HG03139 (cell line): ENCODE measurements around the gene KSR2.
"Not testable (repeated sequence)": the region's sequence is repeated elsewhere in the genome, so short reads cannot be mapped to it uniquely, and the experiment has no call there.

Source experiments
- ATAC-seq: cut with Tn5 transposase; IDR thresholded peaks from one replicate; pipeline ENCODE4 v1.9.1; 2021; ENCODE audit not compliant: unreplicated experiment

Gene KSR2

GRCh38 chr12:117829108-117829507, 139.7 kb downstream of the KSR2 start:
- ATAC-seq, result no peak

GRCh38 chr12:117827660-117828059, 141.1 kb downstream of the KSR2 start:
- ATAC-seq, result no peak

- ATAC-seq, result no peak
These were observed 143.0 kb downstream of the KSR2 start for GRCh38 chr12:117825827-117826226.

GRCh38 chr12:117821480-117822175, 147.2 kb downstream of the KSR2 start:
- no peak for ATAC-seq

- no peak for ATAC-seq
These were observed 148.4 kb downstream of the KSR2 start for GRCh38 chr12:117820216-117820907.

GRCh38 chr12:117819160-117819559, 149.6 kb downstream of the KSR2 start:
- ATAC-seq, result no peak

GRCh38 chr12:117818400-117818799, 150.4 kb downstream of the KSR2 start:
- no peak for ATAC-seq

- ATAC-seq, result no peak
These were observed 159.3 kb downstream of the KSR2 start for GRCh38 chr12:117809509-117809908.

GRCh38 chr12:117807946-117808345, 160.8 kb downstream of the KSR2 start:
- no peak for ATAC-seq

- ATAC-seq, result no peak
These were observed 161.4 kb downstream of the KSR2 start for GRCh38 chr12:117807355-117807754.

GRCh38 chr12:117805865-117806264, 162.9 kb downstream of the KSR2 start:
- ATAC-seq, result no peak

- no peak for ATAC-seq
These were observed 165.8 kb downstream of the KSR2 start for GRCh38 chr12:117803001-117803400.

GRCh38 chr12:117800711-117801110, 168.1 kb downstream of the KSR2 start:
- not testable (repeated sequence) for ATAC-seq

GRCh38 chr12:117797202-117797601, 171.6 kb downstream of the KSR2 start:
- ATAC-seq, result no peak

- ATAC-seq, result no peak
These were observed 175.8 kb downstream of the KSR2 start for GRCh38 chr12:117792877-117793424.

GRCh38 chr12:117792471-117792870, 176.3 kb downstream of the KSR2 start:
- no peak for ATAC-seq

- ATAC-seq, result no peak
These were observed 177.8 kb downstream of the KSR2 start for GRCh38 chr12:117790948-117791347.

GRCh38 chr12:117790198-117790597, 178.6 kb downstream of the KSR2 start:
- ATAC-seq, result no peak

GRCh38 chr12:117789195-117789912, 179.4 kb downstream of the KSR2 start:
- ATAC-seq, result no peak

GRCh38 chr12:117778656-117779055, 190.1 kb downstream of the KSR2 start:
- ATAC-seq, result no peak

GRCh38 chr12:117774941-117775775, 193.6 kb downstream of the KSR2 start:
- no peak for ATAC-seq
